HuH-7.5 (cell line): Measurements from ENCODE around the gene OR5AS1.
"Not testable (repeated sequence)": the region's sequence is repeated elsewhere in the genome, so short reads cannot be mapped to it uniquely, and the experiment has no call there.

Source experiments
- DNase-seq: peaks from one replicate; pipeline ENCODE4 v3.0.0; 2011; ENCODE audit warnings: low spot score

The OR5AS1 gene

GRCh38 chr11:56027354-56027753 lies at the start of gene OR5AS1:
Gene OR5AS1, plus strand, starts transcription at chr11:56027654. Its CDS starts 2,765 bp downstream, at chr11:56030419.
- no peak for DNase-seq

- no peak for DNase-seq
These were observed 32.9 kb upstream of the OR5AS1 start, which contains the start of gene OR5F1 for GRCh38 chr11:55994525-55994924. Gene OR5F1, minus strand, starts transcription at chr11:55994625. Its CDS starts 0 bp downstream, at chr11:55994625.

- DNase-seq, result no peak
These were observed 16.7 kb upstream of the OR5AS1 start for GRCh38 chr11:56010716-56011115.

GRCh38 chr11:56013805-56014204 lies 13.6 kb upstream of the OR5AS1 start:
- no peak for DNase-seq

GRCh38 chr11:56045538-56045937 lies 18.1 kb downstream of the OR5AS1 start:
- DNase-seq, result no peak

- no peak for DNase-seq
These were observed 21.0 kb downstream of the OR5AS1 start for GRCh38 chr11:56048480-56048879.

GRCh38 chr11:56049487-56049886 lies 22.0 kb downstream of the OR5AS1 start:
- no peak for DNase-seq

GRCh38 chr11:56056366-56056765 lies 28.9 kb downstream of the OR5AS1 start:
- not testable (repeated sequence) for DNase-seq

- DNase-seq, result not testable (repeated sequence)
These were observed 30.3 kb downstream of the OR5AS1 start for GRCh38 chr11:56057661-56058237.

GRCh38 chr11:56058260-56058780 lies 30.9 kb downstream of the OR5AS1 start:
- not testable (repeated sequence) for DNase-seq

GRCh38 chr11:56066980-56067379 lies 39.5 kb downstream of the OR5AS1 start:
- no peak for DNase-seq
